Measurements from ENCODE around the gene KBTBD4.

Gene KBTBD4

GRCh38 chr11:47578524-47579494, at the start of gene KBTBD4, which contains the start of gene NDUFS3:
Gene KBTBD4, minus strand, starts transcription at chr11:47578970. Its CDS starts 19 bp downstream, at chr11:47578951.
Gene NDUFS3, plus strand, starts transcription at chr11:47579074. Its CDS starts 18 bp downstream, at chr11:47579092.
- DNase-seq (ENCODE audit: low read depth in 1 of 2, low spot score in 1 of 2) = peak; percentile 85 to 89

GRCh38 chr11:47628026-47628425, 49.3 kb upstream of the KBTBD4 start:
- DNase-seq (ENCODE audit: low read depth in 1 of 2, low spot score in 1 of 2) = no peak

GRCh38 chr11:47626234-47626633, 47.5 kb upstream of the KBTBD4 start:
- no peak for DNase-seq (ENCODE audit: low read depth in 1 of 2, low spot score in 1 of 2)

- no peak for DNase-seq (ENCODE audit: low read depth in 1 of 2, low spot score in 1 of 2)
These were observed 42.1 kb upstream of the KBTBD4 start for GRCh38 chr11:47620836-47621378.

GRCh38 chr11:47617417-47617809, 38.6 kb upstream of the KBTBD4 start:
- DNase-seq (ENCODE audit: low read depth in 1 of 2, low spot score in 1 of 2) = no peak

DNA sequence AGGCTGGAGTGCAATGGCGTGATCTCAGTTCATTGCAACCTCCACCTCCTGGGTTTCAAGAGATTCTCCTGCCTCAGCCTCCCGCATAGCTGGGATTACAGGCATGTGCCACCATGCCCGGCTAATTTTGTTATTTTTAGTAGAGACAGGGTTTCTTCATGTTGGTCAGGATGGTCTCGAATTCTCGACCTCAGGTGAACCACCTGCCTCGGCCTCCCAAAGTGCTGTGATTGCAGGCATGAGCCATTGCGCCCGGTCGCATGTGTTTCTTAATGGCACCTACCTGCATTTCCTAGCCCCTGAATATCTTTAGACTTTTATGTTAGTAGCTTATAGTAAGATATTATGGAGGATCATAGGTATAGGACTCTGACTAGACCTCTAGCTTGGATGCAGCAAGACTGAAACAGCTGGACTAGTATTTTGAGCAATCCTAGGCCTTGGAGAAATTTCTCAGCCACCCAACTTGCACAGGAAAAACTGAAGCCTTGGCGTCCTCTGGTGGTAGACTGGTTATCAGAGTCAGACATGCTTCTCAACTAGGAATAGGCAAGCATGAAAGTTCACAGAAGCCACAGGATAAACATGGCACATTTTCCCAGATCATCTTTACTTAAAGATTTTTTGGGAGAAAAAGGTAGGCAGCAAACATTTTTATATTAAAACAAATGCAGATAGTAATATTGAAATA, 38.1 kb upstream of the KBTBD4 start:
- no peak for DNase-seq (ENCODE audit: low read depth in 1 of 2, low spot score in 1 of 2)

DNA sequence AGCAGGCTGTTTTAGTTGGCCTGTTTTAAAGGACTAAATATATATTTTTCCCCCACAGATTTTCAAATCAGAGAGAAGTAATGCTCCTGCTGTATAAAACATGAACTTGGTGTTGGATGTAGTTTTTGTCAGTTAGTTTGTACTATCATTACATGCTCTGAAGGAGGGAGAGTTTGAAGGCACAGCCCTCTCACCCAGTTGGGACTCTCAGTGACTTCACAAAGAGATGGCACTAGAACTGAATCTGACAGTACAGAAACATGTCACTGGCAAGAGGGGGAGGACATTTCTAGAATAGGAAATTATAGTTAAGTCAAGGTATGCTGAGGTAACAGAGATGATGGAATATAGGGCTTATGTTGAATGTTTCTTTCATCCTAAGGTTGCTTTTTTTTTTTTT, 36.5 kb upstream of the KBTBD4 start:
- DNase-seq (ENCODE audit: low read depth in 1 of 2, low spot score in 1 of 2) = no peak

GRCh38 chr11:47611348-47611794, 32.6 kb upstream of the KBTBD4 start:
- no peak for DNase-seq (ENCODE audit: low read depth in 1 of 2, low spot score in 1 of 2)

GRCh38 chr11:47609675-47610074, 30.9 kb upstream of the KBTBD4 start:
- no peak for DNase-seq (ENCODE audit: low read depth in 1 of 2, low spot score in 1 of 2)

GRCh38 chr11:47607380-47607779, 28.6 kb upstream of the KBTBD4 start:
- no peak for DNase-seq (ENCODE audit: low read depth in 1 of 2, low spot score in 1 of 2)

DNA sequence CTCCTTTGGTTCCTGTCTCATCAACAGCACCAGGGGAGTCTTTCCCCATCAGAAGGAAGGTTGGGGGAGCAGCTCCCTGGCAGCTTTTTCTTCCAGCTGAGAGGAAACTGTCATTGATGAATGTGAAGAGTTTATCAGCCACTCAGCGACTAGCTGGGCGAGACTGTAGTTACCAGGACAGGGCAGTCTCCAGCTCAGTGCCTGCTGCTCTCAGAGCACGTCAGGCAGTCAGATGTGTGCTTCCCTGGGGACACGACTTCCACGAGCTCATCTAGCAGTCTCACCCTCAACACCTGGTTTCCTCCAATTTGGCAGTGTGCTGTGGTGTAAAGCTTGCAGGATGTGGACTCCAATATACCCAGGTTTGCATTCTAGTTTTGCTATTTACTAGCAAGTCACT, 28.0 kb upstream of the KBTBD4 start:
- DNase-seq (ENCODE audit: low read depth in 1 of 2, low spot score in 1 of 2) = no peak

- DNase-seq (ENCODE audit: low read depth in 1 of 2, low spot score in 1 of 2) = no peak
These were observed 27.2 kb upstream of the KBTBD4 start for GRCh38 chr11:47605921-47606320.

DNA sequence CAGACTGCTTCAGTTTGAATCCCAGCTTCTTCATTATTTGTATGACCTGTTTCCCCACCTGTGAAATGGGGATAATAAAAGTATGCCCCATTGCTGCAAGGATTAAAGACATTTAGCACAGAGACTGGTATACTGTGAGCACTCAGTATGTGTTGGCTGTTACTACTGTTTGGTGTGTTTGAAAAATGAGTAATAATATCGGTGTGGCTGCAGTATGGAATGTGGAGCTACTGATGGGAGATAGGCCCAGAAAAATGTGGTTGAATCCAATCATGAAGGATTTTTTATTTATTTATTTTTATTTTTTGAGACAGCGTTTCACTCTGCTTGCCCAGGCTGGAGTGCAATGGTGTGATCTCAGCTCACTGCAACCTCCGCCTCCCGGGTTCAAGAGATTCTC, 24.5 kb upstream of the KBTBD4 start:
- DNase-seq (ENCODE audit: low read depth in 1 of 2, low spot score in 1 of 2) = no peak

DNA sequence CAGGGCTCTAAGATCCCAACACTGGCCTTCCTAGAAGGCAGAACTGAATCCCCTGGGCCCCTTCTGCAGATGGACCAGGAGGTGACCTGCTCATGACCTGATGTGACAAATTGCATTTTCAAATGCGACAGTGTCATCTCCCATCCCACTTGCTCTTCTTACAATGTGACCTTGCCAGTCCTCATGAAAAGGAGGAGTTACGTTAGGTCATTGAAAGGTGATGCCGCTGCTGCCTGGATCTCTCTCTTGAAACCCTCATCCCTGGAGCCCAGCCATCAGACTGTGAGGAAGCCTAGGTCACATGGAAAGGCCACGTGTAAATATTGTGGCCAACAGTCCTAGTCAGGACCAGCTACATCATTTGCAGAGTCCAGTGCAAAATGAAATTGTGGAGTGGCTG, 21.1 kb upstream of the KBTBD4 start:
- no peak for DNase-seq (ENCODE audit: low read depth in 1 of 2, low spot score in 1 of 2)

DNA sequence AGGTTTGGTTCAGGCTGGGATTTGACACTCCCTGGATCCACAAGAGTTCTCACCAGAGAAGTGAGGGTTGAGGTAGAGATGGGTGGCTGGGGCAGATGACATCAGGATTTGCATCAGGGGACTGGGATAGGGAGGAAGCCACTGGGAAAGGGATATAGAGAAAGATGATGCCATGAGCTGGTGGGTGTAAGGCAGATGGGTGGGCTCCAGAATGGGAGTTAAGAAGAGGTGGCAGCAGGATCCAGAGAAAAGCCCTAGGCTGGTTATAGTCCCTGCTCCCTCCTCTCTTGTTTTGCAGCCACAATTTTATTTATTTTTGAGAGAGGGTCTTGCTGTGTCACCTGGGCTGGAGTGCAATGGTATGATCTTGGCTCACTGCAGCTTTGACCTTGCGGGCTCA, 17.2 kb upstream of the KBTBD4 start:
- DNase-seq (ENCODE audit: low read depth in 1 of 2, low spot score in 1 of 2) = no peak

GRCh38 chr11:47595029-47595428, 16.3 kb upstream of the KBTBD4 start:
- DNase-seq (ENCODE audit: low read depth in 1 of 2, low spot score in 1 of 2) = no peak

DNA sequence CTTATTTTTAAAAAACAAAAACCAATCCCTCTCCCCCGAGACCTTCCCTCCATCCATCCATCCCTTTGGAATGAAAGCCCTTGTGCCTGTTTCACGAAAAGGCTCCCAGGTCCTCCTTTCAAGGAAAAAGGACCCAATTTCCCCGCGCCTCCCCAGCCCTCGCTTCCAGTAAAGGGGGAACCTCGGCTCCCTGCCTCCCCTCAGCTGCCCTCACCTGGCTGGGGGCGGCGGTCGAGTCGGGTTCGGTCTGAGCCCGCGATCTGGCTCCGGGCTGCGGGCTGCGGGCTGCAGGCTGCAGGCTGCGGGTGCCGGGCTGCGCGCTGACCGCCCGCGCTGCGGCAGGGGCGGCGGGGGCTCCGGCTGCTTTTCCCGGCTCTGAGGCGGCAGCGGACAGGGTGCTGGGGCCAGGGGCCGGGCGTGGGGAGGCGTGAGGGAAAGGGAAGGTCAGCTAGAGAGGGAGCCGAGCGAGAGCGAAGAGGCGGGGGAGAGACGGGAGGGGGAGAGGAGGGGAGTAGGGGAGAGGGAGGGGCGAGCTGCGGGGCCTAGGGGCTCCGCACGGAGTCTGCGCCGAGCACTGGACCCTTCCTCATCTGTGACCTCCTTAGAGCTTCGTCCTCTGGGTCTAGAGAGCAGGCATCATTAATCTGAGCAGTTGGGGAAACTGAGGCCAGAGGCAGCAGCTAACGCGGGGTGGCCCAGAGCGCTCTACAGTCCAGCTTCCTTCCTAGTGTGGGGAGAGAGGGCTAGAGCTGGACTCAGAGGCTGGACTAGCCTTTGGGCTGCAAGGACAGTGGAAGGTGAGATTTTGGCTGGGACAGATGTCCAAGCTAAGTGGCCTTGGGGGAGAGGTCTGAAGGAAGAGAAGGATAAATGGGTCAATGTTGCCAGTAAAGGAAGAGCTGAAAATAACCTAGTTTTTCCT, 15.4 kb upstream of the KBTBD4 start, which contains the start of gene C1QTNF4:
Gene C1QTNF4, minus strand, starts transcription at position 478 of the 922 bp plus-strand sequence. CDS start 3,601 bp downstream, outside the sequence.
- DNase-seq (ENCODE audit: low read depth in 1 of 2, low spot score in 1 of 2) = no peak

DNA sequence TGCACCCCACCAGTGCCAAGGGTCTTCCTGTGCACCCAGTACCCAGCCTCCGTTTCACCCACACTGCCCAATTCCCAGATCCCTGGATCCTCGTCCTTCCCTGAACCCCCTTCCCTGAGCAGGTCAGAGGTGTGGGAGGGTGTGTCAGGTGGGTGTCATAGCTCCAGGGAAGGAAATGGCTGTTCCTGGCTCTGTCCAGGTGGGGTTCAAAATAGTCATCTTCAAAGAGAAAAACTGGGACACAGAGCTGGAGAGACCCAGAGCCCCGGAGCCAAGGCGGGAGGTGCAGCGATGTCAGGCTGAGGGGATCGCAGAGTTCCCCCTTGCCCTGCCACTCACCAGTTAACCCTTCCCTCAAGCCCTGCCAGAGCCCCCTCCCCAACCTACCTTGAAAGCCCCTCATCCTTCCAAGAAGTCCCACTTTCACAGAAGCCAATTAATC, 14.7 kb upstream of the KBTBD4 start:
- DNase-seq (ENCODE audit: low read depth in 1 of 2, low spot score in 1 of 2) = no peak

DNA sequence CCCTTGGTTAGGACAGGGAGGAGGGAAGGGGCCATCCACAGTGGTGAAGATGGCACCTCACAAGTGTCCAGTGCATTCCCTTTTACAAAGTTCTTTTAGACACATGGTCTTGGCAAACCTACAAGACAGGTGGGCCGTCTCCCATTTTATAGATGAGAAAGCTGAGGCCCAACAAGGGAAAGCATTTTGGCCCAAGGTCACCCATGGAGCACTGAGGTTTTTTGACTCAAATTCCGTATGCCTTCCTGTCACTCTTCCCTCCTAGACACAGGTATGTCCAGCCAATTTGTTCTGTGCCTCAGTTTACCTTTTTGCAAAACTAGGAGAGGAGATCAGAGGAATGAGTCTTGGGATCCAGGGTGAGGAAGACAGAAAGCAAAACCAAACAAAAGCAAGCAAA, 14.2 kb upstream of the KBTBD4 start:
- DNase-seq (ENCODE audit: low read depth in 1 of 2, low spot score in 1 of 2) = no peak

DNA sequence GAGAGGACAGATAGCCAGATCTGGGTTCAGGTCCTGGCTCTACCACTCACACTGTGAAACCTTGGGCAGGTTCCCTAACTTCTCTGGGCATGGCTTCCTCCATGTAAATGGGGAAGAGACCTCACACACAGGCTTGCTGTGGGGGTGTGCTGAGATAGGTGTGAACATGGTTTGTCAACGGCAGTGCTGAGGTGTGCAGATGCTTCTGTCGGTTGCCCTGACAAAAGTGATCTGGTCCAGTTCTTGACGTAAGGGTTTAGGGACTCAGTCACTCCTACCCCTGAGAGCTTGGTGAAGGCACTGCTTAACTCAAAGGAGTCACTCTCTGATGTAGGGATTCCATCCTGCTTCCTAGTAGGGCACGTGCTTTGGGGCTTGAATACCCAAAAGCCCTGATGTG, 13.5 kb upstream of the KBTBD4 start:
- DNase-seq (ENCODE audit: low read depth in 1 of 2, low spot score in 1 of 2) = no peak

GRCh38 chr11:47591764-47592163, 13.0 kb upstream of the KBTBD4 start:
- DNase-seq (ENCODE audit: low read depth in 1 of 2, low spot score in 1 of 2) = no peak
